SK-N-SH (cell line): ENCODE measurements around the gene CCDC148.

ENCODE experiments used
- CTCF ChIP-seq: fragments of 200-600 bp; sonication (generic); IDR thresholded peaks from 2 replicates; pipeline ENCODE4 v1.6.1; 2017; ENCODE audit warnings: antibody characterized with exemption, mild to moderate bottlenecking, moderate library complexity
- SMC3 ChIP-seq: IDR thresholded peaks from 2 replicates; pipeline ENCODE4 v1.6.1; 2012; ENCODE audit warnings: low read depth, low read length, improper control_type of control experiment

- TF ChIP-seq CTCF = no peak
- no peak for TF ChIP-seq SMC3
These were observed 17.3 kb upstream of the CCDC148 start for GRCh38 chr2:158473719-158474392.
